HG03378 (cell line): Measurements from ENCODE around the gene BRI3.

ENCODE experiments used
- ATAC-seq: cut with Tn5 transposase; IDR thresholded peaks from one replicate; pipeline ENCODE4 v1.9.1; 2021; ENCODE audit warnings: mild to moderate bottlenecking, moderate library complexity; ENCODE audit not compliant: unreplicated experiment

BRI3 gene

GRCh38 chr7:98251601-98252424 lies 29.7 kb upstream of the BRI3 start, which contains the start of gene TECPR1:
Gene TECPR1, minus strand, starts transcription at chr7:98252232. Its CDS starts 6,086 bp downstream, at chr7:98246146.
- peak; percentile 94 for ATAC-seq

GRCh38 chr7:98252425-98253054 lies 28.9 kb upstream of the BRI3 start:
- ATAC-seq = no peak

GRCh38 chr7:98254516-98254915 lies 27.0 kb upstream of the BRI3 start:
- ATAC-seq = no peak

GRCh38 chr7:98254951-98255610 lies 26.4 kb upstream of the BRI3 start:
- ATAC-seq = no peak

- no peak for ATAC-seq
These were observed 25.1 kb upstream of the BRI3 start for GRCh38 chr7:98256431-98256830.

- no peak for ATAC-seq
These were observed 23.8 kb upstream of the BRI3 start for GRCh38 chr7:98257701-98258100.

GRCh38 chr7:98265841-98266271 lies 15.6 kb upstream of the BRI3 start:
- ATAC-seq = no peak

GRCh38 chr7:98266840-98267239 lies 14.6 kb upstream of the BRI3 start:
- ATAC-seq = no peak

GRCh38 chr7:98267303-98267702 lies 14.2 kb upstream of the BRI3 start:
- no peak for ATAC-seq

GRCh38 chr7:98276241-98276761 lies 5.2 kb upstream of the BRI3 start:
- ATAC-seq = no peak

- ATAC-seq = no peak
These were observed 3.1 kb upstream of the BRI3 start for GRCh38 chr7:98278408-98278807.

GRCh38 chr7:98278936-98279335 lies 2.5 kb upstream of the BRI3 start:
- no peak for ATAC-seq

- ATAC-seq = no peak
These were observed 1.2 kb upstream of the BRI3 start for GRCh38 chr7:98280296-98280695.

GRCh38 chr7:98281757-98282606 lies 496 bp downstream of the BRI3 start:
- ATAC-seq = peak; percentile 23

- no peak for ATAC-seq
These were observed 1.2 kb downstream of the BRI3 start for GRCh38 chr7:98282703-98283102.

- ATAC-seq = no peak
These were observed 1.8 kb downstream of the BRI3 start for GRCh38 chr7:98283127-98283886.

- ATAC-seq = no peak
These were observed 2.4 kb downstream of the BRI3 start for GRCh38 chr7:98283887-98284222.

- ATAC-seq = no peak
These were observed 3.0 kb downstream of the BRI3 start for GRCh38 chr7:98284335-98285036.
